ENCODE data around the gene NFIC.

NFIC gene

GRCh38 chr19:3477951-3478350 lies 111.6 kb downstream of the NFIC start:
- no peak overlapping the region for H3K4ac ChIP-seq (ENCODE audit: low read length)
- peaks cover 2 to 6% of the 10 kb centered on the region in 2 donors for H3K4me1 ChIP-seq (ENCODE audit: control insufficient read depth in 2 of 2, insufficient read depth in 1 of 2, low read depth in 1 of 2, low read length in 2 of 2)
- no peak overlapping the region for H3K27ac ChIP-seq (replicated peaks; ENCODE audit: low read length)
- H3K14ac ChIP-seq (ENCODE audit: low read length), result no peak overlapping the region
- no peaks in the 10 kb centered on the region for H3K9me3 ChIP-seq (replicated peaks in 1 of 2; ENCODE audit: control insufficient read depth in 2 of 2, insufficient read depth in 1 of 2, low read depth in 1 of 2, low read length in 2 of 2)
- H3K9ac ChIP-seq (ENCODE audit: low read depth, low read length, poor library complexity), result no peak overlapping the region
- H3K79me1 ChIP-seq (ENCODE audit: low read depth, low read length), result no peaks in the 10 kb centered on the region
- no peak overlapping the region for H2BK120ac ChIP-seq (ENCODE audit: low read depth, low read length)
- H3K27me3 ChIP-seq (ENCODE audit: control insufficient read depth in 3 of 3, insufficient read depth in 3 of 3, low read depth in 1 of 3, low read length in 3 of 3), result peaks cover 0 to 34% (median 4%) of the 10 kb centered on the region in 3 experiments
- no peaks in the 10 kb centered on the region for H3K36me3 ChIP-seq (replicated peaks in 1 of 2; ENCODE audit: control insufficient read depth in 2 of 2, insufficient read depth in 2 of 2, low read length in 2 of 2)
- H4K8ac ChIP-seq (ENCODE audit: low read depth, low read length), result no peak overlapping the region
- no peak overlapping the region for H3K4me3 ChIP-seq (ENCODE audit: low read length in 2 of 2)
- H3K23ac ChIP-seq (ENCODE audit: low read depth, low read length, poor library complexity), result no peak overlapping the region
- H3K4me2 ChIP-seq (ENCODE audit: insufficient read depth, low read length, poor library complexity, severe bottlenecking), result no peak overlapping the region
- no peak overlapping the region for H2AFZ ChIP-seq (ENCODE audit: low read length)
- no peak overlapping the region for H2BK15ac ChIP-seq (ENCODE audit: low read length)
- no peak overlapping the region for H2AK5ac ChIP-seq (ENCODE audit: low read depth, low read length)
- H2BK12ac ChIP-seq (ENCODE audit: low read length), result no peak overlapping the region
- H3K18ac ChIP-seq (ENCODE audit: low read length), result no peak overlapping the region
- H4K91ac ChIP-seq (ENCODE audit: low read depth, low read length, poor library complexity), result no peak overlapping the region
- H2BK5ac ChIP-seq (ENCODE audit: low read length), result no peak overlapping the region
- WGBS, 2 donors (ENCODE audit: extremely low coverage in 2 of 2, insufficient read length in 2 of 2, insufficient replicate concordance in 1 of 2), result no CpG with 5 or more reads among the region's 2 CpGs
- no peak for DNase-seq (ENCODE audit: low spot score)

GRCh38 chr19:3478409-3479176 lies 112.2 kb downstream of the NFIC start:
- Histone ChIP-seq H3K18ac (ENCODE audit: low read length) (peak overlapping the region; percentile 59), H2AFZ (ENCODE audit: low read length) (peak overlapping the region; percentile 45), H2BK12ac (ENCODE audit: low read length) (no peak overlapping the region)

GRCh38 chr19:3479177-3479833 lies 112.9 kb downstream of the NFIC start:
- Histone ChIP-seq H4K8ac (ENCODE audit: low read depth, low read length) (no peak overlapping the region), H3K4me3 (ENCODE audit: low read length in 2 of 2) (no peak overlapping the region), H3K36me3 (replicated peaks in 1 of 2; ENCODE audit: control insufficient read depth in 2 of 2, insufficient read depth in 2 of 2, low read length in 2 of 2) (no peaks in the 10 kb centered on the region), H3K27me3 (ENCODE audit: control insufficient read depth in 3 of 3, insufficient read depth in 3 of 3, low read depth in 1 of 3, low read length in 3 of 3) (peaks cover 0 to 36% (median 4%) of the 10 kb centered on the region in 3 experiments), H2BK12ac (ENCODE audit: low read length) (no peak overlapping the region), H3K23ac (ENCODE audit: low read depth, low read length, poor library complexity) (no peak overlapping the region), H3K18ac (ENCODE audit: low read length) (no peak overlapping the region), H3K79me1 (ENCODE audit: low read depth, low read length) (no peaks in the 10 kb centered on the region), H3K9me3 (replicated peaks in 1 of 2; ENCODE audit: control insufficient read depth in 2 of 2, insufficient read depth in 1 of 2, low read depth in 1 of 2, low read length in 2 of 2) (no peaks in the 10 kb centered on the region), H3K14ac (ENCODE audit: low read length) (no peak overlapping the region), H2BK5ac (ENCODE audit: low read length) (no peak overlapping the region), H2BK15ac (ENCODE audit: low read length) (no peak overlapping the region), H3K4me1 (ENCODE audit: control insufficient read depth in 2 of 2, insufficient read depth in 1 of 2, low read depth in 1 of 2, low read length in 2 of 2) (peaks cover 2 to 6% of the 10 kb centered on the region in 2 donors), H3K27ac (replicated peaks; ENCODE audit: low read length) (no peak overlapping the region), H4K91ac (ENCODE audit: low read depth, low read length, poor library complexity) (no peak overlapping the region), H2AK5ac (ENCODE audit: low read depth, low read length) (no peak overlapping the region), H3K4me2 (ENCODE audit: insufficient read depth, low read length, poor library complexity, severe bottlenecking) (no peak overlapping the region), H2AFZ (ENCODE audit: low read length) (no peak overlapping the region), H3K9ac (ENCODE audit: low read depth, low read length, poor library complexity) (no peak overlapping the region), H3K4ac (ENCODE audit: low read length) (no peak overlapping the region), H2BK120ac (ENCODE audit: low read depth, low read length) (no peak overlapping the region)
- DNase-seq (ENCODE audit: low spot score), result no peak
- WGBS, 2 donors (ENCODE audit: extremely low coverage in 2 of 2, insufficient read length in 2 of 2, insufficient replicate concordance in 1 of 2), result no CpG with 5 or more reads among the region's 7 CpGs

More at GRCh38 chr19:3478409-3479176, 112.2 kb downstream of the NFIC start:
- H2BK5ac ChIP-seq (ENCODE audit: low read length), result no peak overlapping the region
- WGBS, 2 donors (ENCODE audit: extremely low coverage in 2 of 2, insufficient read length in 2 of 2, insufficient replicate concordance in 1 of 2), result no CpG with 5 or more reads among the region's 27 CpGs
- no peak overlapping the region for H3K4ac ChIP-seq (ENCODE audit: low read length)
- H3K4me2 ChIP-seq (ENCODE audit: insufficient read depth, low read length, poor library complexity, severe bottlenecking), result peak overlapping the region; percentile 24
- no peak overlapping the region for H2BK120ac ChIP-seq (ENCODE audit: low read depth, low read length)
- peaks cover 2 to 6% of the 10 kb centered on the region in 2 donors for H3K4me1 ChIP-seq (ENCODE audit: control insufficient read depth in 2 of 2, insufficient read depth in 1 of 2, low read depth in 1 of 2, low read length in 2 of 2)
- no peak overlapping the region for H4K91ac ChIP-seq (ENCODE audit: low read depth, low read length, poor library complexity)
- no peak overlapping the region for H3K27ac ChIP-seq (replicated peaks; ENCODE audit: low read length)
- no peak overlapping the region for H3K9ac ChIP-seq (ENCODE audit: low read depth, low read length, poor library complexity)
- H3K36me3 ChIP-seq (replicated peaks in 1 of 2; ENCODE audit: control insufficient read depth in 2 of 2, insufficient read depth in 2 of 2, low read length in 2 of 2), result no peaks in the 10 kb centered on the region
- no peak overlapping the region for H2AK5ac ChIP-seq (ENCODE audit: low read depth, low read length)
- H3K79me1 ChIP-seq (ENCODE audit: low read depth, low read length), result no peaks in the 10 kb centered on the region
- H3K4me3 ChIP-seq (ENCODE audit: low read length in 2 of 2), result no peak overlapping the region
- H3K14ac ChIP-seq (ENCODE audit: low read length), result no peak overlapping the region
- no peak for DNase-seq (ENCODE audit: low spot score)
- H2BK15ac ChIP-seq (ENCODE audit: low read length), result no peak overlapping the region
- H4K8ac ChIP-seq (ENCODE audit: low read depth, low read length), result no peak overlapping the region
- H3K9me3 ChIP-seq (replicated peaks in 1 of 2; ENCODE audit: control insufficient read depth in 2 of 2, insufficient read depth in 1 of 2, low read depth in 1 of 2, low read length in 2 of 2), result no peaks in the 10 kb centered on the region
- H3K27me3 ChIP-seq (ENCODE audit: control insufficient read depth in 3 of 3, insufficient read depth in 3 of 3, low read depth in 1 of 3, low read length in 3 of 3), result peaks cover 0 to 36% (median 4%) of the 10 kb centered on the region in 3 experiments
- H3K23ac ChIP-seq (ENCODE audit: low read depth, low read length, poor library complexity), result peak overlapping the region; percentile 51

- H2BK12ac ChIP-seq (ENCODE audit: low read length), result no peak overlapping the region
- H3K14ac ChIP-seq (ENCODE audit: low read length), result no peak overlapping the region
- H3K23ac ChIP-seq (ENCODE audit: low read depth, low read length, poor library complexity), result no peak overlapping the region
- no peak overlapping the region for H2AK5ac ChIP-seq (ENCODE audit: low read depth, low read length)
- no peaks in the 10 kb centered on the region for H3K79me1 ChIP-seq (ENCODE audit: low read depth, low read length)
- no peak overlapping the region for H2BK5ac ChIP-seq (ENCODE audit: low read length)
- DNase-seq (ENCODE audit: low spot score), result no peak
- no peak overlapping the region for H4K8ac ChIP-seq (ENCODE audit: low read depth, low read length)
- no peak overlapping the region for H3K4me2 ChIP-seq (ENCODE audit: insufficient read depth, low read length, poor library complexity, severe bottlenecking)
- H3K27ac ChIP-seq (replicated peaks; ENCODE audit: low read length), result no peak overlapping the region
- WGBS, 2 donors (ENCODE audit: extremely low coverage in 2 of 2, insufficient read length in 2 of 2, insufficient replicate concordance in 1 of 2), result no CpG with 5 or more reads among the region's 9 CpGs
- no peak overlapping the region for H4K91ac ChIP-seq (ENCODE audit: low read depth, low read length, poor library complexity)
- H3K9me3 ChIP-seq (replicated peaks in 1 of 2; ENCODE audit: control insufficient read depth in 2 of 2, insufficient read depth in 1 of 2, low read depth in 1 of 2, low read length in 2 of 2), result no peaks in the 10 kb centered on the region
- peaks cover 2 to 6% of the 10 kb centered on the region in 2 donors for H3K4me1 ChIP-seq (ENCODE audit: control insufficient read depth in 2 of 2, insufficient read depth in 1 of 2, low read depth in 1 of 2, low read length in 2 of 2)
- H2BK15ac ChIP-seq (ENCODE audit: low read length), result no peak overlapping the region
- peaks cover 0 to 35% (median 4%) of the 10 kb centered on the region in 3 experiments for H3K27me3 ChIP-seq (ENCODE audit: control insufficient read depth in 3 of 3, insufficient read depth in 3 of 3, low read depth in 1 of 3, low read length in 3 of 3)
- no peak overlapping the region for H2BK120ac ChIP-seq (ENCODE audit: low read depth, low read length)
- no peak overlapping the region for H3K18ac ChIP-seq (ENCODE audit: low read length)
- no peak overlapping the region for H3K9ac ChIP-seq (ENCODE audit: low read depth, low read length, poor library complexity)
- no peak overlapping the region for H3K4ac ChIP-seq (ENCODE audit: low read length)
- no peak overlapping the region for H3K4me3 ChIP-seq (ENCODE audit: low read length in 2 of 2)
- H3K36me3 ChIP-seq (replicated peaks in 1 of 2; ENCODE audit: control insufficient read depth in 2 of 2, insufficient read depth in 2 of 2, low read length in 2 of 2), result no peaks in the 10 kb centered on the region
- no peak overlapping the region for H2AFZ ChIP-seq (ENCODE audit: low read length)
These were observed 113.4 kb downstream of the NFIC start for GRCh38 chr19:3479834-3480215.

All from neuronal stem cell (in vitro differentiated cells).